ENCODE measurements around the gene MYO18B.
"Not testable (repeated sequence)": the region's sequence is repeated elsewhere in the genome, so short reads cannot be mapped to it uniquely, and the experiment has no call there.

Gene MYO18B, protein sequence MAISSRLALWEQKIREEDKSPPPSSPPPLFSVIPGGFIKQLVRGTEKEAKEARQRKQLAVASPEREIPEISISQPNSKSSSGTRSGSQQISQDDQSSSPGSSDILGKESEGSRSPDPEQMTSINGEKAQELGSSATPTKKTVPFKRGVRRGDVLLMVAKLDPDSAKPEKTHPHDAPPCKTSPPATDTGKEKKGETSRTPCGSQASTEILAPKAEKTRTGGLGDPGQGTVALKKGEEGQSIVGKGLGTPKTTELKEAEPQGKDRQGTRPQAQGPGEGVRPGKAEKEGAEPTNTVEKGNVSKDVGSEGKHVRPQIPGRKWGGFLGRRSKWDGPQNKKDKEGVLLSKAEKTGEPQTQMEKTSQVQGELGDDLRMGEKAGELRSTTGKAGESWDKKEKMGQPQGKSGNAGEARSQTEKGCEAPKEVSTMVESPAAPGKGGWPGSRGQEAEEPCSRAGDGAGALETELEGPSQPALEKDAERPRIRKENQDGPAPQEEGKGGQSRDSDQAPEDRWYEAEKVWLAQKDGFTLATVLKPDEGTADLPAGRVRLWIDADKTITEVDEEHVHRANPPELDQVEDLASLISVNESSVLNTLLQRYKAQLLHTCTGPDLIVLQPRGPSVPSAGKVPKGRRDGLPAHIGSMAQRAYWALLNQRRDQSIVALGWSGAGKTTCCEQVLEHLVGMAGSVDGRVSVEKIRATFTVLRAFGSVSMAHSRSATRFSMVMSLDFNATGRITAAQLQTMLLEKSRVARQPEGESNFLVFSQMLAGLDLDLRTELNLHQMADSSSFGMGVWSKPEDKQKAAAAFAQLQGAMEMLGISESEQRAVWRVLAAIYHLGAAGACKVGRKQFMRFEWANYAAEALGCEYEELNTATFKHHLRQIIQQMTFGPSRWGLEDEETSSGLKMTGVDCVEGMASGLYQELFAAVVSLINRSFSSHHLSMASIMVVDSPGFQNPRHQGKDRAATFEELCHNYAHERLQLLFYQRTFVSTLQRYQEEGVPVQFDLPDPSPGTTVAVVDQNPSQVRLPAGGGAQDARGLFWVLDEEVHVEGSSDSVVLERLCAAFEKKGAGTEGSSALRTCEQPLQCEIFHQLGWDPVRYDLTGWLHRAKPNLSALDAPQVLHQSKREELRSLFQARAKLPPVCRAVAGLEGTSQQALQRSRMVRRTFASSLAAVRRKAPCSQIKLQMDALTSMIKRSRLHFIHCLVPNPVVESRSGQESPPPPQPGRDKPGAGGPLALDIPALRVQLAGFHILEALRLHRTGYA (N-terminal part only)

DNA sequence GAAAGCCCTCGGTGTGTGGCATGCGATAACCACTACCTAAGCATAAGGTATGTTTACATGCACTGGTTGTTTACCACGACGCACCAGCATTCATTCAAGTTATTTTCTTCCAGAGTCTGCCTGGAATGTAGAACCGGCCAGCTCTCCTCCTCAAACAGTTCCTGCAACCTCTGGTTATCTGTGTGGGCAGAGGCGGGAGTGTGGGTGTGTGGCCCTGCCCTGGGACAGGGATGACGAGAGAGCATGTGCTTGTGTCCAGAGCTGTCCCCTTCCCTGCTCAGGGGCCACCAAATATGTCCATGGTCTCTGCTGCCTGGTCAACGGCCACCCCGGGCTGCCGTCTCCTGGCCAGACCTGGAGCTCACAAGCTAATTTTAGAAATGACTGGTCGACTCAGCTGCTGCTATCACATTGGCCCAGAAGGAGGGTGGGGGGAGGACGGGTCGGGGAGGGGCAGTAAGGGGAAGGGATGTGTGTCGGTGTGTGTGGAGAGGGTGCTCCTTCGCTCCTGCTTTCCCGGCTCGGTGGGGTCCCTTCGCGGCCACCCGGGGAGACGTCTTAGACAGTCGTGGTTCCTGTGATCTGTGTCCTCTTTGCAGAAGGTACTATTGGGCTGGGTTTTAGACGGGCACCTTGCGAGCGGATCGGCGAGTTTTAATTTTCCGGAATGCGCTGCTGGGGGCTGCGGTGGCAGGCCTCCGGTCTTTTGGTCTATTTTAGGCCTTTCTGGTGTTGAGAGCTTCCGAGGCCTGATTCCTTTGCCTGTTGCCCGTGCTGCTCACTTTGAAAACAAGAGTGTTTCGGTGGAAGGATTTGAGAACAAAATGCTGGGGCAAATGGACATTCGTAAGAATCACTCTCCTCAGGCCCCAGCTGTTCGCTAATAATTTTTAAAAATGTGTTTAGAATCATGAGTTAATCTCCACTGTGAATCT, at the start of gene MYO18B:
Gene MYO18B (plus strand): TSS at position 497 of the 935 bp plus-strand sequence. CDS start 18,905 bp downstream, outside the sequence.
- DNase-seq (ENCODE audit: extremely low read depth in 1 of 2, low read depth in 1 of 2): no peak

DNA sequence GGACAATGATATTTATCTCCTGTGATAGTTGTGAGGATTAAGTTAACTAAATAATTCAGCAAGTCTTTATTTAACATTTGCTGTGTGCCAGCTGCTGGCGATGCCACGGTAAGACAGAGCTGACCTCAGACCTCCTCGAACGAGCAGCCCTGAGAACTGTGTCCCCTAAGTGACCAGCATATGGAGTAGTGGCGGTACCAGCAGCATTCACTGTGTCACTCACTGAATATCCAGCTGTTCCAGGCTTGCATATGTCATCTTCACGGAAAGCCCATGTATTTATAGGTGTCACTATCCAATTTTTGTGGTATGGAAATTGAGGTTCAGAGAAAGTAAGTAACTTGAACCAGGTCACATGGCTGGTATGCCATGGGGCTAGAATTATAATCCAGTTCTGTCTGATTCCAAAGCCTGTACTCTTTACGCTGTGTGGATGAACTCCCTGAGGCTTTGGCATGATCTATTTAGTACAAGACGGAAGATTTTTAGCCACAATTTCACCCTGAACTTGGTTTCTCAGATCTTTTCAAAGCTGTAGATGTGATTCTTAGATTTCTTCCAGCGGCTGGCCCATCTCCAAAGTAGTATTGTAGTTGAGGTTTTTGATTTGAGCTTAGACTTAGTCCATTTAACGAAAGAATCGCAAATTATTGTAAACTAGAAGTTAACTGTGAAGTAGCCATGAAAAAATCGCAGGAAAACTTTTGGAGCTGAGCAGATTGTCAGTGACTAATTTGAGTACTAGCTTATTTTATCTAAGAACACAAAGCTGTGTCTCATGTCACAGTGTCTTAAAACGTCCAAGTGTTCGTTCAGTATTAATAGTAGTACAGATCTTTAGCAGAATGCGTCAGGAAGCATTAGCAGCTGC, 49.4 kb upstream of the MYO18B start:
- DNase-seq (ENCODE audit: extremely low read depth in 1 of 2, low read depth in 1 of 2): no peak

DNA sequence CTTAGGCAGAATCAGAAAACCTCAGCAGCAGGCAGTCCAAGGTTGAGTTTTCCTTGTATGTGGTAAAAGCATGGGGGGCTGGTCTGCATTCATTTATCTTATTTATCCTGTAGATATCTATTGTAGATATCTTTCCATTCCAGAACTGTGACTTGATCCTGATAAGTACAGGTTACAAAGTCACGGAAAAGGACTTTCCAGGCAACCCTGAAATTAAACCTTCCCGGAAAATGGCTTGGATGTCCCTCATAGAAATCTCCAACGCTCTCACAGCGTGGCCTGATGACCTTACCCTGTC, 48.8 kb upstream of the MYO18B start:
- no peak for DNase-seq (ENCODE audit: extremely low read depth in 1 of 2, low read depth in 1 of 2)

DNA sequence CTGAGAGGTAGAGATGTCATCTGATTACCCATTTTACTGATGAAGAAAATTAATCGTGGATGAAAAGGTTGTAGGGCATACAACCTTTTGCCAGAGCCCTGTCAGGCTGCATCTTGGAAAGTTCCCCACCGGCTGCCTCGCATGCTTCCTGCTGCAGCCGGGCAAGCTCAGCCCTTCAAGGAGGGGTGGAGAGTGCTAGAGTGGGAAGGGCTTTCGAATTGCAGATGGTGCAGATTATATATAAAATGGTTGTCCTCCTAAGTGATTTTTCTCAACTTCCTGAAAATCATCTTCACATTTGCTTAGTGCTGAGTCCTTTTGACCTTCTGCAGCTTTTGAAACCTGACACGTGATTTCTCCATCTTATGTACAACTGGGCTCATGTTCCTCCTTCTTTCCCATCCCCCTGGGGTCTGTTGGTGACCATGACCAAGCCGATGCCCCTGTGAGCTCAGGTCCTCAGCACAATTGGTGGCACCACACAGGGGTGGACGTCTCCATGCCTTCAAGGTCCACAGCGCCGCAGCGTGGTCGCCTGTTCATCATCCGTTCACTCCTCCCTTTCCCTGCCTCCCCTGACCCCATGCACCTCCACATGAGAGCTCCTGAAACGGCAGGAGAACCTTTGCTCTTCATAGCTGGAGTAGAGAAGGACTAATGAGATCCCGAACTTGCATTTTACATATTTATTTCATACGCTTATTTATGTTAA, 47.6 kb upstream of the MYO18B start:
- DNase-seq (ENCODE audit: extremely low read depth in 1 of 2, low read depth in 1 of 2): no peak

DNA sequence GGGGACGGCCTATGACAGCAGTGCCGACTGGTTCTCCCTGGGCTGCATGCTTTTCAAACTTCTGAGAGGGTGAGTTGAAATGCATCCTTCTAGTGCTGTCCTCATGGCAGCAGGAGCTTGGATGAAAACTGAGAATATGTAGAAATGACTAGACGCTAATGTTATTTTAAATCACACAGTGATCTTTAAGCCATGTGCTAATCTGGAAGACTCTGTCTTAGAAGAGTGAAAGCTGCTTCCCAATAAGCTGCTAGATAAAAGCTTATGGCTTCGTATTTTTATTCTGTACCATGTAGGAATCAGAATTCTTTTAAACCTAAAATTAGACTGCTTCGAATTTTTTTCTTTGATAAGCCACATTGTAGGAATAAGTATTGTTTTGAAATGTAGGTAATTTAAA, 46.8 kb upstream of the MYO18B start:
- DNase-seq (ENCODE audit: extremely low read depth in 1 of 2, low read depth in 1 of 2): no peak

DNA sequence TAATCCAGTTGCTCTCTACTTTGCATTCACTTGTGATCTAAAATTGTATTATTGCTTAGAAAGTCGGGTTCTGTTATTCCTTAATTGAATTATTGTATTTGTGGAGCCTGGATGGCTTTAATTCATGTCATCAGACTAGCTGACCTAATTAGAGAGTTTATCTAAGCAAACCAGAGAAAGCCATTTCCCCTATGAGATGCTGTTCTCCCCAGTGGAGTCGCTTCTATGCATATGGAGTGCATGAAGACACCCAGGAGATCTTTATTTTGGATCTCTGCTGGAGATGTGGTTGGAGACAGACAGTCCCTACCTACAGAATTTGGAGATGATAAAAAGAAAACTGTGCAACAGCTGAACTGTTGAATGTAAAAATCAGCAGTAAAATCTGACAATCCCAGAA, 45.2 kb upstream of the MYO18B start:
- DNase-seq (ENCODE audit: extremely low read depth in 1 of 2, low read depth in 1 of 2): no peak

DNA sequence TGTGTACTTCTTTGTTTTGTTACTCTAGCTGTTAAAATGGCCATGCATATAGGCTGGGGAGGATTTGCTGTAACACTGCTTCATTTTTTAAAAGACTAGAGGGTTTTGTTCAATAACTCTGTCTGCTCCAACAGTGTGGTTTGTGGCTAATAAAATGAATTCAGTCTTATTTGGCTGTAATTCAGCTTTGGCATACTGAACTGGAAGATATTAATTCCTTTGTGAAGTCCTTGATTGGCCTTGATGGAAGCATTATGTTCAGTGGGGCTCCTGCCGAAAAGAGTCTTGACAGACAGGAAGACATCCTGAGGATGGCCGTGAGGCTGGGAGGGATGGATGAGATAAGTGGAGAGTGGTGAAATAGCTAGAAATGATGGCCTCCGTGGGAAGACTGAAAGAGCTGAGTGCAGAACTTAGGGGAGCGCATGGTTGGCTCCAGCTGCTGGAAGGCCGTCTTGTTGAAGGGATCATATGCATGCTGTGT, 44.8 kb upstream of the MYO18B start:
- DNase-seq (ENCODE audit: extremely low read depth in 1 of 2, low read depth in 1 of 2): no peak

DNA sequence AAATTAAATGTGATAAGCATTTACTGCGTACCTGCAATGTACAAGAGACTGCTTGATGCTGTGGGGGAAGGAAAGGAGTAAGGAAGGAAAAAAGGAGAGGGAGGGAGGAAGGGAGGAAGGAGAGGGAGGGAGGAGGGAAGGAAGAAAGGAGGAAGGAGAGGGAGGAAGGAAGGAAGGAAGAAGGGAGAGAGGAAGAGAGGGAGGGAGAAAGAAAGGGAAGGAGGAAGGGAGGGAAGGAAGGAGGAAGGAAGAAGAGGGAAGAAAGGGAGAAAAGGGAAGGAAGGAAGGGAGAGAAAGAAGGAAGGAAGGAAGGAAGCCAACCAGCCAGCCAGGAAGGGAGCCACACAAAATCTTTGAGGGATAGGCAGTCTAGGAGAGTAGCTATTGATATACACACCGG, 44.0 kb upstream of the MYO18B start:
- no peak for DNase-seq (ENCODE audit: extremely low read depth in 1 of 2, low read depth in 1 of 2)

DNA sequence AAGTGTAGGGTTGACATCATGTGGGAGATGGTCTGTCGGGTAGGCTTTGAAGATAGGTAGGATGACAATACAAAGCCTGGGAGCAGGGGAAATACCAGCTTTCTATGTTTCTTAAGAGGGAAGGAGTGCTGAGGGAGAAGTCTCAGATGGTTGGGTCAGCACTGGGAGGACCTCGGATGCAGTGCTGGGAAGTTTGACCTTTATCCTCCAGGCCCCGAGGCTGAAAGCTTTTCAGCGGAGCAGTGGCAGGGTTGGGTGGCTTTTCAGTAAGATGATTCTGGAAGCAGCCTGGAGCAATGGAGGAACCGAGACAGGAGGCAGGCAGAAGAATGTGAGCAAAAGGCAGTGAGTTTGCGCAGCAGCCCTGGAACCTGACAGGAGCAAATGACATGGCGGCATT, 43.5 kb upstream of the MYO18B start:
- no peak for DNase-seq (ENCODE audit: extremely low read depth in 1 of 2, low read depth in 1 of 2)

DNA sequence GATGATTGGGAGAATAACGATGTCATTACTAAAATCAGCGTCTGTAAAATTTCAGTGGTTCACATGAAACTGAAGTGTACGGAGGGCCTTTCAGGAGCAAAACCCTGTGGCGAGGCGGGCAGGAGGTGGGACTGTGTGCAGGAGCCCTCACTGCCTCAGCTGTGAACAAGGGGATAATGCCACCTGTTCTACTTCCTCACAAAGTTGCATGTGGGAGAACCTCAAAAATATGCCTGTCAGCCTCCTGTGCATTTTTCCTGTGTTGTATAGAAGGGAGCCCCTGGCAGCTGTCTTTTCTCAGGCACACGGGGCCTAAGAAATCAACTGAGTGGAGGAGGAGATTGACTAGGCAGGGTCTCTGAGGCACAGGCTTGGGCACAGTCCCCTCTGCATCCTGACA, 43.0 kb upstream of the MYO18B start:
- no peak for DNase-seq (ENCODE audit: extremely low read depth in 1 of 2, low read depth in 1 of 2)

DNA sequence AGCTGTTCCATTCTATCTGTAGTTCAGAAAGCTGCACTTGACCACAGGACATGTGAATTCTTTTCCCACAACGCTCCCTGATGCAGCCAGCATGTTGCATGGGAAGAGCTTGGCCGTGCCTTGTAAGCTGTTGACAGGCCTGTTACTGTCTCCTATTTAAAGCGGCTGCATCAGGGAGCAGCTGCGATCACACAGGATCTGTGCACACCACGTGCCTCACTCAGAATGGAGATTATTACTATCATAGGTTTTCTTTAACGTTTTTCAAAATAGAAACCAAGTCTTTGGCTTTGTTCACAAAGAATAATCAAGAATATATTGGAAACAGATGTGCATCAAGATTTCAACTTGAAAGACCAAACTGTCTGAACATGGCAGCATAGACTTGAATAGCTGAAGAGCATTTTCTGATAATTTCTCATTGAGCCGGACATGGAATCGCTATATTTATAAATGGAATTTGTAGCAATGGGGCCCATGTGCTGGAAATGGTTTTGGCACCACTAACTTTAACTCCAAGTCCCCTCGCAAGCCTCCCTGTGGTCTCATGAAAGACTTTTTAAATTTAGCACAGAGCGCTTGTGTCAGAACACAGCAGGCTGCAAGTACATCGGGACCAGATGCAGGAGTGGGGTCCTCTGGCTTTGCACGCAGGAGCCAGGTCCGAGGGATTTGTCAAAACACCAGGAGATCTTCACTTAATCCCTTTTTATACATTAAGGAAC, 40.8 kb upstream of the MYO18B start:
- no peak for DNase-seq (ENCODE audit: extremely low read depth in 1 of 2, low read depth in 1 of 2)

DNA sequence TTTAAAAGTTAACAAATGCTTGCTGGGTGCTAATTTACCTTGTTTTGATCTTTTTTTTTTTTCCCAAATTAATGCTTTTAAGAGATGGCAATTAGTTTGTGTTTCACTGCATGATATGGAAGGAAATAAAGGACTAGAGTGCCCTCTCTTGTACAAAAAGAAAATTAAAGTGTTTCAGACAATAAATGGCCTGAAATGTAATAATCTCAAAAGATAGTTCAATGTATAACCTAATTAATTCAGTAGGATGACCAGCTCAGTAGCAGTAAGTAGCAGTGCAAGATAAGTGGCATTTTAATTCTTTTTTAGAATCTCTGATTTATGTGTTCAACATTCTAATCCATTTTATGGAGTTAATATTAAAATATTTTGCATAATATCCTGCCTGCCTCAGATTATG, 39.9 kb upstream of the MYO18B start:
- DNase-seq (ENCODE audit: extremely low read depth in 1 of 2, low read depth in 1 of 2): no peak

DNA sequence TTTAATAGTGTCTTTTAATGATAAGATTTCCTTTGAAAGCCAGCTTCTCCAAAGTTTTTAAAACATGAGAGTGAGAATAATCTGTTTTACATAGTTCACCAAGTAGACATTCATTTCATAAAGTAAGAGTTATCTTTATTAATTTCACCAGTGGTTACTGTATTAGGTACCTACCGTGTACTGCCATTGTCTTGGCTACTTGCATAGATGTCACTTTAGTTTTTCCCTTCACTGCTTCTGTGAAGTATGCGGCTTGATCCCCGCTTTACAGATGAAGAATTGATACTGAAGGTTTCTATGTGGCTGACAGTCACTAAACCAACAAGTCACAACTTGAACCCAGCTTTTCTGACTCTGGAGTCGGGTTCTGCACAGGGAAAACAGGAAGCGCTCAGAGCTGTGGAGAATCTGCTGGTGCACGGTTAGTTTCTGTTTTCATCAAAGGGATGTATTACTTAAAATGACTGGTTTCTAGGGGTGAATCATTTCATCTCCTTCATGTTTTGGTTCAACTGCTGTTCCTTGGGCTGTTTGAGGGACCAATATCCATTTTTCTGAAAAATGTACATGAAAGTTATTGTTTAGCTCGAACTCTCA, 39.3 kb upstream of the MYO18B start:
- DNase-seq (ENCODE audit: extremely low read depth in 1 of 2, low read depth in 1 of 2): peak in 1 of 2 donors; percentile 31

DNA sequence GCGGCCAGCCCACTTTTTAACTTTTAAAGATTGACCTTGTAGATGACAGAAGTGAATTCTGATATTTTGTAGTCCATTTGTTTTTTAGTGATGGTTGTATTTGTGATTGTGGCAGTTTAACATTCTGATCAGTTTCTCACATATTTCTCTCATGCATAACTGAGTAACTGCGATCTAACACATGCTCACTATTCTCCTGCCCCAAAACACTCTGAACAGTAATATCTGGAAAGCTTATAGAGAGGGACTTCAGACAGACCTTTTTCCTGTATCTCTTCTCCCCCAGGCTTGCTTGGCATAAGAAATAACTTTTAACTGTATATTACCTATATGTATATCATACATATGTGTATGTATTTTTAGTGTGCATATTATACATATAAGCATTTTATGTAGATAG, 37.3 kb upstream of the MYO18B start:
- no peak for DNase-seq (ENCODE audit: extremely low read depth in 1 of 2, low read depth in 1 of 2)

DNA sequence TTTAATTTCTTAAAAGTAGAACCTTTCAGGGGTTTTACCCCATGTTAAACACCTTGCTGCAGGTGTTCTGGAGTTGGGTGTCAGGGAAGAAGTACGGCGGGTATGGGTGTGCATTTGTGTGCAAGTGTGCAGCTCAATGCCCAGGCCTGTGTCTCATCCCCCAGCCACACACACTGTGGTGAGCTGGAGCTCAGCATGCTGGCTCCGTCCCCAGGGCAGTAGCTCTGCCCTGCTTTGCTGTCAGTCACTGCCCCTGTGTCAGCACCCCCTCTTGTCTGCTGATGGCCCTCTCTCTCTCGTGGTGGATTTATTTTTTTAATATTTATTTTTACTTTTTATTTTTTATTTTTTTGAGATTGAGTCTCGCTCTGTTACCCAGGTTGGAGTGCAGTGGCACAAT, 35.8 kb upstream of the MYO18B start:
- no peak for DNase-seq (ENCODE audit: extremely low read depth in 1 of 2, low read depth in 1 of 2)

DNA sequence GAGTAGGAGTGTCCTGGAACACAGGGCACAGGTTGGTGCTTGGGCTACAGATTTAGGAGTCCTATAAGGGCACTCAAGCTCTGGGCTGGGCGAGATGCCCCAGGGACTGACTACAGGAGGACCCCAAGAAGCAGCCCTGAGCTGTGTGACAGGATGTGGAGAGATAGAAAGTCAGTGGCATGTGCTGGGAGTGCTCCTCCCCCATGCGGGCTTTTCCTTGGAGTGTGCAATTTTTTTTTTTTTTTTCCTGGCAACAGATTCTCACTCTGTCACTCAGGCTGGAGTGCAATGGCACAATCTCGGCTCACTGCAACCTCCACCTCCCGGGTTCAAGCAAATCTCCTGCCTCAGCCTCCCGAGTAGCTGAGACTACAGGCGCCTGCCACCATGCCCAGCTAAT, 33.6 kb upstream of the MYO18B start:
- not testable (repeated sequence) for DNase-seq (ENCODE audit: extremely low read depth in 1 of 2, low read depth in 1 of 2)

DNA sequence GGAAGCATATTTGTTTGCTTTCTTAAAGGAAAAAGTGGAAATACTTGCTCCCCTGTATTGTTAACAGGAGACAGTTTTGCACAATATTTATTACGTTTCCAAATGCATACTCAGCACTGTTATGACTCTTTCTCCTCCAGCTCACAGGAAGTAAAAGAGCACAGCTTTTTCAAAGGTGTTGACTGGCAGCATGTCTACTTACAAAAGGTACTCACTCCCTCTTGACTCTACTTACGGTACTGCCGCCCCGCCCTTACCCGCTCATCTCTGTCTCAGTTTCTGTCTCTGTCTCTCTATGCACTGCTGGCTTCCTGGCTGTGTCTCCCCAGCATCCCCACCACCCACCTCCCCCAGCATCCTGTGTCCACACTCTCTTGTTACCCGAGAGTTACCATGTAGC, 32.2 kb upstream of the MYO18B start:
- peak in 1 of 2 donors; percentile 35 for DNase-seq (ENCODE audit: extremely low read depth in 1 of 2, low read depth in 1 of 2)

DNA sequence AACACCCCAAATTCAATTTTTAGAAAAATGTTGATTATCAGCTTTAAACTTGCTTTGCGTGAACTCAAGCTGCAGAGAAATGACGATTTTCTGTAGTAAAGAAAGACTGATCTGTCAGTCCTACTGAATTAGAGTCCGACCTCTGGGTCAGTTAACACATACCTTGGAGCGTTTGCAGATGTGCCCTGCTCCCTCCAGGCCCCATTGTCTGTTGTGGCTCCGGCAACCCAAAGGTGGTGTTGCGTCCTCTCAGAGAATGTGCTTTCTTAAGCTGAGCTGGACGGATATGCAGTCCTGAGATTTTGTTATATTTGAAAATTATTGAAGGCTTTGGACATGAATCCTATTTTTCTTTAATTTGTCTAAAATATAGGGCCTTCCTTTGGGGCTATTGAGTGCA, 31.5 kb upstream of the MYO18B start:
- no peak for DNase-seq (ENCODE audit: extremely low read depth in 1 of 2, low read depth in 1 of 2)

Measured in stimulated activated CD8-positive, alpha-beta memory T cell treated with anti-CD3 and anti-CD28 coated beads, Interleukin-7, amount 100 ng/mL, for 48 hours (primary cell).